ENCODE measurements around the gene LRRC55. TPM values are rescaled to one million over a fixed set of nuclear protein-coding genes. Genes with fewer than 3 reads are reported as not detected.

Gene LRRC55
- total and polyA plus RNA-seq, 2 donors (not counting 3 experiments of a cell fraction or from before 2014, with no cell fraction given): not detected

DNA sequence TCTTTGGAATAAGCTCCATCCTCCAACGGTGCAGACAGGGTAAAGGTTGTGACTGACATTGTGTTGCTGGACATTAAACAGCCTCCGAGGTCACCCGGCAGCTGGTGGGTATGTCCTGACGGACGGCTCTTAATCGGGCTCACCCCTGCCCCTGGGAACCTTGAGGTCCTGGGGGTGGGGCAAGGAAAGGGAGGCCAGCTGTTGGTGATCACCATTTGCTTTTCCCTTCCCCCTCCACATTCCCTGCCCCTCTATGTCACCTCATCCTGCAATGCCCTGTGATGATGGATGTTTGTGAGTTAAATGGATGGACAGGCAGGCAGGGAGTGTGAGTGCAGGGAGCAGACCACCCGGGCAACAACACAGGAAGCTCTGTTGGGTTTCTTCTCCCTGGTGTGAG is 29.0 kb downstream of the LRRC55 start:
- H3K4me3 ChIP-seq (replicated peaks in 1 of 3; ENCODE audit: insufficient read depth in 1 of 3, low read depth in 1 of 3, low read length in 3 of 3): no peak overlapping the region
- H3K4me1 ChIP-seq (ENCODE audit: control insufficient read depth, extremely low read depth, insufficient read depth, low read length): peaks cover 16% of the 10 kb centered on the region
- H3K4me2 ChIP-seq (ENCODE audit: insufficient read depth, low read length): no peak overlapping the region
- BruUV-seq (replicated peaks): no TSS peak
- H3K27ac ChIP-seq (ENCODE audit: insufficient read depth, low read depth, low read length): no peak overlapping the region
- no peak overlapping the region for H3K9ac ChIP-seq (replicated peaks; ENCODE audit: extremely low read depth, insufficient read depth, low read length)
- H3K79me2 ChIP-seq (ENCODE audit: control insufficient read depth, insufficient read depth, low read length): no peaks in the 10 kb centered on the region
- ChIA-PET POLR2A (interaction anchor here (0.6 kb wide), 1 partner anchor 76 kb away, joined by 4 read pairs; no protein-coding TSS in a partner anchor), CTCF (interaction anchor here (2.3 kb wide), 1 partner anchor 39 kb away, joined by 13 read pairs; no protein-coding TSS in a partner anchor)
- peak; percentile 69 for DNase-seq (ENCODE audit: low read depth, low spot score)
- no peaks in the 10 kb centered on the region for H3K9me3 ChIP-seq (replicated peaks; ENCODE audit: control insufficient read depth, insufficient read depth, low read length)
- H4K20me1 ChIP-seq (replicated peaks; ENCODE audit: control insufficient read depth, extremely low read depth, insufficient read depth, low read length): no peaks in the 10 kb centered on the region
- dilution Hi-C loops (cut with MboI; ENCODE audit: extremely low pct_ligation_motif_present, low sequenced_read_pairs): no loop called here
- no peak overlapping the region for H2AFZ ChIP-seq (ENCODE audit: low read depth, low read length)
- H3K9me1 ChIP-seq (replicated peaks; ENCODE audit: control insufficient read depth, extremely low read depth, insufficient read depth, low read length): no peaks in the 10 kb centered on the region
- intact Hi-C loops (cut with micrococcal nuclease): no loop called here
- FAIRE-seq: no peak
- H3K36me3 ChIP-seq (ENCODE audit: control insufficient read depth in 2 of 2, extremely low read depth in 1 of 2, insufficient read depth in 2 of 2, low read length in 2 of 2): no peaks in the 10 kb centered on the region
- H3K27me3 ChIP-seq (ENCODE audit: control insufficient read depth in 2 of 2, insufficient read depth in 2 of 2, low read length in 2 of 2): peaks cover 0 to 4% of the 10 kb centered on the region in 2 experiments
- no peak for TF ChIP-seq EZH2 (IDR thresholded peaks at IDR 0.05; ENCODE audit: borderline replicate concordance, low read depth, low read length, severe bottlenecking)
- TF ChIP-seq FOS (IDR thresholded peaks at IDR 0.05; ENCODE audit: borderline replicate concordance, insufficient read depth, low read length): no peak
- TF ChIP-seq POLR2A (IDR thresholded peaks at IDR 0.05; ENCODE audit: low read depth, low read length): no peak
- no peak for TF ChIP-seq CTCF (IDR thresholded peaks at IDR 0.05; ENCODE audit: extremely low read depth in 1 of 2, insufficient read depth in 1 of 2, low read depth in 1 of 2, low read length in 2 of 2)

Measured in endothelial cell of umbilical vein (primary cell).